Caco-2 (cell line): ENCODE results near the gene PCDHGA4. TPM values are rescaled to one million over a fixed set of nuclear protein-coding genes. Genes with fewer than 3 reads are reported as not detected.
A peak's percentile ranks its signal among the peaks of the same experiment; 100 is the strongest.
"Not testable (repeated sequence)": the region's sequence is repeated elsewhere in the genome, so short reads cannot be mapped to it uniquely, and the experiment has no call there.

Experiments used
- BruUV-seq: library from RNA; stranded (reverse); fragments of 400-500 nt; replicated peaks from 2 replicates; lab custom pipeline; 2021; lab: Mats Ljungman, UMichigan
- CTCF ChIA-PET: fragments of 300-600 bp; sonication (Branson Sonifier 250); formaldehyde crosslinking; loops from one replicate; lab custom pipeline; 2022; ENCODE audit warnings: antibody characterized with exemption; lab: Charles Lee
- POLR2A ChIA-PET: fragments of 300-600 bp; sonication (Branson Sonifier 250); formaldehyde crosslinking; loops from one replicate; lab custom pipeline; 2022; ENCODE audit warnings: antibody characterized with exemption; lab: Charles Lee
- DNase-seq, 2 experiments: peaks; one replicate each; pipeline versions ENCODE4 v3.0.0 to v3.0.0-alpha.2; 2020 to 2022
- H3K27me3 ChIP-seq: replicated peaks from 2 replicates; pipeline ENCODE4 v1.6.0; 2011; ENCODE audit warnings: low read length; ENCODE audit not compliant: control insufficient read depth, insufficient read depth
- H3K36me3 ChIP-seq: 2 replicates; pipeline ENCODE4 v1.5.1; 2011; ENCODE audit warnings: low read length; ENCODE audit not compliant: control insufficient read depth, insufficient read depth
- H3K4me1 ChIP-seq: fragments of 250-450 bp; sonication (Bioruptor Pico); 2 replicates; pipeline ENCODE4 v1.5.1; 2020; ENCODE audit warnings: mild to moderate bottlenecking
- H3K4me3 ChIP-seq: 2 replicates; pipeline ENCODE4 v1.5.1; 2011; ENCODE audit warnings: low read depth, mild to moderate bottlenecking, control low read depth, low read length
- H3K9me3 ChIP-seq: fragments of 250-450 bp; sonication (Bioruptor Pico); 2 replicates; pipeline ENCODE4 v1.5.1; 2020; ENCODE audit warnings: mild to moderate bottlenecking, moderate library complexity
- H3K27ac Mint-ChIP-seq: one replicate; pipeline ENCODE4 v1.8.0; 2022; ENCODE audit warnings: mixed read lengths; ENCODE audit not compliant: unreplicated experiment
- H3K27me3 Mint-ChIP-seq: one replicate; pipeline ENCODE4 v1.8.0; 2022; ENCODE audit warnings: mixed read lengths; ENCODE audit not compliant: insufficient read depth, unreplicated experiment
- H3K36me3 Mint-ChIP-seq: one replicate; pipeline ENCODE4 v1.8.0; 2022; ENCODE audit warnings: mild to moderate bottlenecking, mixed read lengths; ENCODE audit not compliant: insufficient read depth, unreplicated experiment
- H3K4me1 Mint-ChIP-seq: one replicate; pipeline ENCODE4 v1.8.0; 2022; ENCODE audit warnings: low read depth, mixed read lengths; ENCODE audit not compliant: unreplicated experiment
- H3K4me3 Mint-ChIP-seq: one replicate; pipeline ENCODE4 v1.8.0; 2022; ENCODE audit warnings: mild to moderate bottlenecking, moderate library complexity, mixed read lengths; ENCODE audit not compliant: unreplicated experiment
- H3K9me3 Mint-ChIP-seq: one replicate; pipeline ENCODE4 v1.8.0; 2022; ENCODE audit warnings: mixed read lengths; ENCODE audit not compliant: unreplicated experiment
- intact Hi-C: fragments of 100-400 bp; cut with micrococcal nuclease; formaldehyde crosslinking; loops from one replicate; pipeline ENCODE4 v1.10.0; 2022; ENCODE audit not compliant: unreplicated experiment
- total RNA-seq: library from RNA; stranded (reverse); gene quantifications from 2 replicates; pipeline ENCODE4 v1.2.3, GENCODE V29; 2022
- TF ChIP-seq, protein P1 (sequence below), 2 experiments: fragments of 200-600 bp in 1 of 2; IDR thresholded peaks; 1 replicate in 1 of 2; 2 replicates in 1 of 2; pipeline versions ENCODE4 v1.5.1 to v1.8.0; 2011 to 2022; ENCODE audit warnings: antibody characterized with exemption in 1 of 2, control low read depth in 1 of 2, inconsistent platforms in 1 of 2, low read depth in 1 of 2, low read length in 1 of 2, mild to moderate bottlenecking in 1 of 2, moderate library complexity in 1 of 2; ENCODE audit not compliant: insufficient read depth in 1 of 2, severe bottlenecking in 1 of 2, unreplicated experiment in 1 of 2

PCDHGA4 gene
- total RNA-seq, 1 experiment from 2014 or later: 0.54 TPM

DNA sequence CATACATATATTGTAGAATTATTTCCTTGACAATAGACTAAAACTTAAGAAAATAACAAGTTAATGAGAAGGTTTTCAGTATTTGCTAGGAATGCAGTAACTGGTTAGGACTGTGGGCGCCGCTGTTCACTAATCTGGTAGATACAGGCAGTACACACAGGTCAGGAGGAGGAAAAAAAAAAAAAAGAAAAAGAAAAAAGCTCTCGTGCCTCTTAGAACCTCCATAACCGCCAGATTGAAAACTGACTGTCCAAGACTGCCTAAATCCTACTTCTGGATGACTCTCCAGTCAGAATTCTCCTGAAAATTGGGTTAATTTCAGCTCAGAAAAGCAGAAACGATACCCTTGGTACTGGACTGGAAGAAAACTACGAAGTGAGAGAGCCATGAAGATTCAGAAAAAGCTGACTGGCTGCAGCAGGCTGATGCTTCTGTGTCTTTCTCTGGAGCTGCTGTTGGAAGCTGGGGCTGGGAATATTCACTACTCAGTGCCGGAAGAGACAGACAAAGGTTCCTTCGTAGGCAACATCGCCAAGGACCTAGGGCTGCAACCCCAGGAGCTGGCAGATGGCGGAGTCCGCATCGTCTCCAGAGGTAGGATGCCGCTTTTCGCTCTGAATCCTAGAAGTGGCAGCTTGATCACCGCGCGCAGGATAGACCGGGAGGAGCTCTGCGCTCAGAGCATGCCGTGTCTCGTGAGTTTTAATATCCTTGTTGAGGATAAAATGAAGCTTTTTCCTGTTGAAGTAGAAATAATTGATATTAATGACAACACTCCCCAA lies 24.3 kb upstream of the PCDHGA4 start, which contains the start of gene PCDHGA1:
TSS of gene PCDHGA1 (plus strand) at position 216 of the 782 bp plus-strand sequence.
- CTCF ChIA-PET: interaction anchor here (0.7 to 1.1 kb wide), 3 partner anchors 10 to 233 kb away, joined by 3 to 4 read pairs (median 3); partner anchors contain the start of gene TAF7
- no peak within 1 kb of the TSS for H3K4me3 Mint-ChIP-seq

GRCh38 chr5:141332571-141332970 lies 22.2 kb upstream of the PCDHGA4 start:
- CTCF ChIA-PET, H3K27me3 Mint-ChIP-seq, H3K4me3 Mint-ChIP-seq, H3K9me3 Mint-ChIP-seq, H3K9me3 ChIP-seq, POLR2A ChIA-PET, H3K36me3 Mint-ChIP-seq, H3K36me3 ChIP-seq, H3K4me3 ChIP-seq, intact Hi-C loops, H3K27ac Mint-ChIP-seq, H3K27me3 ChIP-seq, H3K4me1 ChIP-seq, H3K4me1 Mint-ChIP-seq, DNase-seq, BruUV-seq: not testable (repeated sequence)

More for the DNA sequence above, 24.3 kb upstream of the PCDHGA4 start, which contains the start of gene PCDHGA1:
- no peaks in the 10 kb centered on the region for H3K27me3 ChIP-seq
- peaks cover 3% of the 10 kb centered on the region; the same call in 1 of the 2 replicates for H3K9me3 ChIP-seq
- TF ChIP-seq, protein P1, sequence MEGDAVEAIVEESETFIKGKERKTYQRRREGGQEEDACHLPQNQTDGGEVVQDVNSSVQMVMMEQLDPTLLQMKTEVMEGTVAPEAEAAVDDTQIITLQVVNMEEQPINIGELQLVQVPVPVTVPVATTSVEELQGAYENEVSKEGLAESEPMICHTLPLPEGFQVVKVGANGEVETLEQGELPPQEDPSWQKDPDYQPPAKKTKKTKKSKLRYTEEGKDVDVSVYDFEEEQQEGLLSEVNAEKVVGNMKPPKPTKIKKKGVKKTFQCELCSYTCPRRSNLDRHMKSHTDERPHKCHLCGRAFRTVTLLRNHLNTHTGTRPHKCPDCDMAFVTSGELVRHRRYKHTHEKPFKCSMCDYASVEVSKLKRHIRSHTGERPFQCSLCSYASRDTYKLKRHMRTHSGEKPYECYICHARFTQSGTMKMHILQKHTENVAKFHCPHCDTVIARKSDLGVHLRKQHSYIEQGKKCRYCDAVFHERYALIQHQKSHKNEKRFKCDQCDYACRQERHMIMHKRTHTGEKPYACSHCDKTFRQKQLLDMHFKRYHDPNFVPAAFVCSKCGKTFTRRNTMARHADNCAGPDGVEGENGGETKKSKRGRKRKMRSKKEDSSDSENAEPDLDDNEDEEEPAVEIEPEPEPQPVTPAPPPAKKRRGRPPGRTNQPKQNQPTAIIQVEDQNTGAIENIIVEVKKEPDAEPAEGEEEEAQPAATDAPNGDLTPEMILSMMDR (IDR thresholded peaks at IDR 0.05; ENCODE audit: insufficient read depth in 1 of 2, low read depth in 1 of 2, low read length in 1 of 2, severe bottlenecking in 1 of 2, unreplicated experiment in 1 of 2): peak in 1 of 2 experiments; percentile 15
- no peaks in the 10 kb centered on the region for H3K4me1 Mint-ChIP-seq
- H3K27ac Mint-ChIP-seq: no peak within 1 kb of the TSS
- no TSS peak for BruUV-seq
- H3K36me3 ChIP-seq: no peaks in the 10 kb centered on the region
- H3K36me3 Mint-ChIP-seq: no peaks in the 10 kb centered on the region
- H3K27me3 Mint-ChIP-seq: no peaks in the 10 kb centered on the region
- POLR2A ChIA-PET: interaction anchor here (1.0 kb wide), 1 partner anchor 10 kb away, joined by 9 read pairs; the partner anchor contains the start of gene TAF7
- no peak within 1 kb of the TSS for H3K4me3 ChIP-seq
- intact Hi-C loops: no loop called here
- H3K9me3 Mint-ChIP-seq: no peaks in the 10 kb centered on the region
- DNase-seq: no peak
- H3K4me1 ChIP-seq: no peaks in the 10 kb centered on the region

- H3K27me3 ChIP-seq: no peaks in the 10 kb centered on the region
- Mint-ChIP-seq H3K4me3 (no peak within 1 kb of the TSS), H3K9me3 (peaks cover 24% of the 10 kb centered on the region), H3K27ac (no peak within 1 kb of the TSS), H3K4me1 (no peaks in the 10 kb centered on the region), H3K36me3 (no peaks in the 10 kb centered on the region), H3K27me3 (no peaks in the 10 kb centered on the region)
- no peak within 1 kb of the TSS for H3K4me3 ChIP-seq
- POLR2A ChIA-PET: no interaction called here
- DNase-seq: no peak
- H3K4me1 ChIP-seq: no peaks in the 10 kb centered on the region
- TF ChIP-seq, protein P1 (IDR thresholded peaks at IDR 0.05; ENCODE audit: insufficient read depth in 1 of 2, low read depth in 1 of 2, low read length in 1 of 2, severe bottlenecking in 1 of 2, unreplicated experiment in 1 of 2): peak in 1 of 2 experiments; percentile 13
- H3K9me3 ChIP-seq: peaks cover 3% of the 10 kb centered on the region; the same call in 1 of the 2 replicates
- intact Hi-C loops: no loop called here
- H3K36me3 ChIP-seq: no peaks in the 10 kb centered on the region
- BruUV-seq: no TSS peak
- CTCF ChIA-PET: interaction anchor here (0.8 kb wide), 1 partner anchor 11 kb away, joined by 3 read pairs; the partner anchor contains the start of gene PCDHGB1
Observed at GRCh38 chr5:141338538-141339306, 16.1 kb upstream of the PCDHGA4 start, which contains the start of gene PCDHGA2. PCDHGA2 (plus strand) TSS chr5:141338760.

DNA sequence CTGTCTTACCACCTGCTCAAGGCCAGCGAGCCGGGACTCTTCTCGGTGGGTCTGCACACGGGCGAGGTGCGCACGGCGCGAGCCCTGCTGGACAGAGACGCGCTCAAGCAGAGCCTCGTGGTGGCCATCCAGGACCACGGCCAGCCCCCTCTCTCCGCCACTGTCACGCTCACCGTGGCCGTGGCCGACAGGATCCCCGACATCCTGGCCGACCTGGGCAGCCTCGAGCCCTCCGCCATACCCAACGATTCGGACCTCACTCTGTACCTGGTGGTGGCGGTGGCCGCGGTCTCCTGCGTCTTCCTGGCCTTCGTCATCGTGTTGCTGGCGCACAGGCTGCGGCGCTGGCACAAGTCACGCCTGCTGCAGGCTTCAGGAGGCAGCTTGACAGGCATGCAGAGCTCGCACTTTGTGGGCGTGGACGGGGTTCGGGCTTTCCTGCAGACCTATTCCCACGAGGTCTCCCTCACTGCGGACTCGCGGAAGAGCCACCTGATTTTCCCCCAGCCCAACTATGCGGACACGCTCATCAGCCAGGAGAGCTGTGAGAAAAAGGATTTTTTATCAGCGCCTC lies 14.0 kb upstream of the PCDHGA4 start:
- H3K9me3 ChIP-seq, BruUV-seq, H3K27ac Mint-ChIP-seq, POLR2A ChIA-PET, H3K36me3 ChIP-seq, H3K27me3 ChIP-seq, CTCF ChIA-PET, DNase-seq, intact Hi-C loops, H3K4me1 ChIP-seq, H3K4me3 ChIP-seq, H3K4me1 Mint-ChIP-seq, H3K27me3 Mint-ChIP-seq, H3K36me3 Mint-ChIP-seq, H3K4me3 Mint-ChIP-seq: not testable (repeated sequence)
- H3K9me3 Mint-ChIP-seq: peaks cover 24% of the 10 kb centered on the region
